Nucleus accumbens (tissue), 56 donors: ENCODE results near the gene BLOC1S1.

Experiments used
- DNase-seq, 56 donors: peaks; one replicate each; lab custom pipeline; 2025; lab: John Stamatoyannopoulos, UW

BLOC1S1 gene

DNA sequence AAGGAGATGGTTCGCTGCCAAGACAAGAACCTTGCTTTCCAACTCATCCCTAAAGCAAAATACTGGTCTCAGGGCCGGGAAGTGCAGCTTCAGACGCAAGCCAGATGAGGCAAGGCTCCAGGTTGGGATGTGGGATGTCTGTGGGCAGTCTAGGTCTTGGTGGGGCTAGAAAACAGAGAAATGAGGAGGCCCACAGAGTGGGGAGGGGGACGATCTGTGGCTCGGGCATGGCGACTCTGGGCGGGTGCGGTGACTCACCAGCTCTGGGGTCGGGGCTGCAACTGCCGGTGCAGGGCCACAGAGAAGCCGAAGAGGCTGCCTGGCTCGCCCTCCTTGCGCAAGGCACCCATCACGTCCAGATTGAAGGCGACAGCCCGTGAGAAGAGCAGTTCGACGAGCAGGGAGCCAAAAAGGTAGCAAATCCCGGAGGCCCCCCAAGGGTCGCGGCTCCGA, 8.6 kb upstream of the BLOC1S1 start:
- peak in 1 of 56 donors; percentile 29 for DNase-seq

- DNase-seq, result peak in 50 of 56 donors; percentile 19 to 79 (median 52)
Observed at GRCh38 chr12:55707841-55708694, 7.8 kb upstream of the BLOC1S1 start, which contains the start of gene ITGA7. Gene ITGA7 (minus strand): TSS chr12:55707904. CDS start chr12:55707682, 222 bp downstream.

DNA sequence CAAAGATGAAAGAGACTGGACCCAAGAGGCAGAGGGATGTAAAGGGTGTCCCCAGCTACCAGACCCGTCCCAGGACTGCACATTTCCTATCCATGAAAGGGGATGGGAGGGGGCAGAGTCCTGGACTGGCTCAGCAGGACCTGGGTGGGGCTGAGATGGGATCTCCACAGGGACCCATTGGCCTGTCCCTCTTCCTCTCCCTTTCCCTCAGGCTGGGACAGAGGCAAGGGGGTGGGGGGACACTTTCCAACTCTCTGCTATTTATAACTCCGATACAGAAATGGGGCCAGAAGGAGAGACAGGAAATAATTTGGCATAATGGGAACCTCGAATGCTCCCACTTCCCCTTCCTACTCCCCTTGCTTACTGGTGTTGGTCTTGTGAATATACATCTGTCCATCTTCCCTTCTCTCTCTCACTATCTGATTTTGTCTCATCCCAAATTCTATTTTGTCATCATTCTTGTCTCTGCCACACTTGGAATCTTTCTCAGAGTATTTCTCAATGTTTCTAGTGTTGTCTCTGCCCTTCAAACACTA, 7.1 kb upstream of the BLOC1S1 start:
- no peak for DNase-seq

DNA sequence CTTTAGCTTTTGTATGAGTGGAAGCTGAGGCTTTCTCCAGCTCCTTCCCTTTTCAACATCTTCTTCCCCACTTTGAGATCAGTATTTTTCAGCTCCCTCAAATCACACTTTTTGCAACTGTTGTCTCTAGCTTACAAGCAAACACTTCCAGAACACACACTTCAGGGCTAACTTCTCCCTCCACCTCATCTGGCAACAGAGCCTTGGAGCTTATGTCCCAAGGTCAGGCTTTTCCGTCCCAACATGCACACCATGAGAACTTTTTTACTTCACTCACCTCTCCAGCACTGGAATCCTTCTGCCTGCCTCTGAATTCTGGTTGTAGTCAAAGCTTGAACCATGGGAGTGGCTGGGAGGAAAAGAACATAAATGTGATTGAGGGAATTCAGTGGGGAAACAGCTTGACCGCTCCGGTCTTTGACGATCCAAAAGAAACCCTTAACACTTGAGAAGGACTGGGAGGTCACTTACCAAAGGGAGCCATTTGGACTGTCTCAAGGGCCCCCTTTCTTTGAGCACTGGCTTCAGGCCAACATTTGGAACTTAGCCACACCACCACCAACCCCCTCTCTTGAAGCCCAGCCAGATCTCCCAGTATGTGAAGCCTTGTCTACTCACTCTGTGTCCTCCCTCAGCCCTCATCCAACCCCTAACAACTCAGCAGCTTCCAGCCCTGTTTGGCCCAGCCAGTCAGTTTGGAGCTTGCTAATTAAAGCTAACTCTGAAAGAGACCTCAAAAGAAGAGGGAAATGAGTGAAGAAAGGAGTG, 3.9 kb upstream of the BLOC1S1 start:
- DNase-seq, result peak in 33 of 56 donors; percentile 8 to 72 (median 30)

- DNase-seq, result no peak
Observed at GRCh38 chr12:55712700-55713415, 3.0 kb upstream of the BLOC1S1 start.

DNA sequence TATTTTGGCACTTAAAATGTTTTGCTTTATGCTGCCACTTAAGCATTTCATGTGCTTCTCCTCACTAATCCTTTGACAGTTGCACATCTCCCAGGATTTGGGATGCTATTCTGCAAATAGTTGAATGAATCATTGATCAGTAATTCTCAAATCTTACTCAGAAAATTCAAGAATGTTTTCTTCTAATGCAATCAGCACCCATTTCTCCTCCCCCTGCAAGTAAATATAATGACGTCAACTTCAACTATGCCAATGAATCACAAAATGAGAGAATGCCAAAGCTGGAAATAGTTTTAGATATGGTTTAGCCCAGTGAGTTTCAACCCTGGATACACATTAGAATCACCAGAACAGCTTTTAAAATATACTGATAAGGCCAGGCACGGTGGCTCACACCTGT, 2.1 kb upstream of the BLOC1S1 start:
- DNase-seq, result no peak

GRCh38 chr12:55715169-55715764, 579 bp upstream of the BLOC1S1 start:
- no peak for DNase-seq

GRCh38 chr12:55716582-55716957, 724 bp downstream of the BLOC1S1 start:
- no peak for DNase-seq

DNA sequence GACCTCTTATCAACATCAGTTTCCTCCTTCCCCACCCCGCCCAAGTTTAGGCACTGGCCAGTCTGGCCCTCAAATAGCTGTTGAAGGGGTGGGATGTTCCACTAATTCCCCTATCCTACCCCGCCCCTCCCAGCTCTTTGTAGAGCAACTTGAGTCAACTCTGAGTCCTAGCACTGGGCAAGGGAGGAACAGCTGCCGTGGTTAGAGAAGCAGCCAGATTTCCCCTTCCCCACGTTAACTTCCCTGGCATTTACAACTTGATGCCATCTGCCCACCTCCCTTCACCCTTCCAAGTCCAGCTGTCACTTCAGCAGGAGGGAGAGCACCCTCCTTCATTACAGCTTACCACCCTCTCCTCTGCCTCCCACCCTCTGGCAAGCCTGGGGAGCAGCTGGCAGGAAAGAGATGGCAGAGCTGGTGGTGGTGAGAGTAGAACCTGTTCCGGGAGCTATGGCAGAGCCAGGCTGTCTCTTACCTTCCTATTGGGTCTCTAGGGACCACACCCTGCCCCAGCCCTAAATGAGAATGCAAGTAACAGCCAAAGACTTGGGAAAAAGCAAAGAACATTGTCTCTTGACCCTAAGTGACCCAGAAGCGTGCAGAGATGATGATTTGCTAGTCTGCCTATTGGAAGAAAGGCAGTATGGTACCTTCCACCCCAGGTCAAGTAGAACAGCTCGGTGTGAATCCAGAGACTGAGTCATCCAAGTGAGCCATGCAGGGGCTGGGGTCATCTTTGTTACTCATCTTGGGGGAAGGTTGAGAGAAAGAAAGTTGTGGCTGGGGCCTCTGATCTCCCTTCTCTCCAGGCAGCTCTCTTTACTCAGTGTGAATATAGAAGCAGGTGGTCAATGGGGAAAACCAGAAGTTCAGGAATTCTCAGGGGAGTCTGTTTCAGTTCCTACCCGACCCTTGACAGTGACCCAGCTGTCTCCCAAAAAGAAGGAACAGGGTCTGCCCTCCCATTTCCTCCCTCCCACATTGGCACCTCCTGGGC, 1.5 kb downstream of the BLOC1S1 start:
- DNase-seq, result no peak

- DNase-seq, result no peak
Observed at GRCh38 chr12:55718015-55718414, 2.2 kb downstream of the BLOC1S1 start.

DNA sequence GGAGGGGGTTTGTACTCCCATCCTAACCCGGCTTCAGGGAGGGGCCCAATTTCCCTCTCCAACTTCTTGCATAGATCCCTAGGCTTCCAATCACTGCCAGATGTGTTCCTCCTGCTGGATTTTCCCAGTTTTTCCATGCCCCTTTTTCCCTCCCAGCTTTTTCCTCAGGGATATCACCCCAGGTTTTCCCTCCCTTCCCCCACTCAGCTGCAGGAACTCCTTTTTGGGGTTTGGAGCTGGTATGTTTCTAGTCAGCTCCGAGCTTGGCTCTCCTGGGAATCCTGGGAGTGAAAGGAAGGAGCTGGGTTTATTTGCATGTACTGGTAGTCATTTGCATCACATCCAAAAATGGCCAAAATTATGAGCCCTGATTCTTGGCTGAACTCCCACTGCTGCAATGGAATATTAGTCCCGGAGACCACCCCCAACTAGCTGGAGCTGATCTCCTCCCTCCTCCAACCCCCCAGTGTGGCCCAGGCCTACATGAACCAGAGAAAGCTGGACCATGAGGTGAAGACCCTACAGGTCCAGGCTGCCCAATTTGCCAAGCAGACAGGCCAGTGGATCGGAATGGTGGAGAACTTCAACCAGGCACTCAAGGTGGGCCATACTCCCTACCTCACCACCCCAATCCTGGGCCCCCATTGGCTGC, 2.9 kb downstream of the BLOC1S1 start:
- DNase-seq, result no peak

DNA sequence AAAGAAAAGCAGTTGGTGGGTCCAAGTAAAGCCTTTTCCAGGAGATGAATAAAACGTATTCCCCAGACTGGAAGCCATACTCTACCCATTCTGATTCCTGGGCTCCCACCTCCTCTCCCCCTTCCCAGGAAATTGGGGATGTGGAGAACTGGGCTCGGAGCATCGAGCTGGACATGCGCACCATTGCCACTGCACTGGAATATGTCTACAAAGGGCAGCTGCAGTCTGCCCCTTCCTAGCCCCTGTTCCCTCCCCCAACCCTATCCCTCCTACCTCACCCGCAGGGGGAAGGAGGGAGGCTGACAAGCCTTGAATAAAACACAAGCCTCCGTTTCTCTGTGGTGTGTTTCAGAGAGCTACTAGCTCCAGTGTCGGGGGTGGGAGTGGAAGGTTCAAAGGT, 3.5 kb downstream of the BLOC1S1 start:
- DNase-seq, result no peak

GRCh38 chr12:55720071-55720564, 4.3 kb downstream of the BLOC1S1 start, which contains the start of gene RDH5:
Gene RDH5 (plus strand): TSS chr12:55720393. CDS start chr12:55721185, 792 bp downstream.
- DNase-seq, result peak in 11 of 56 donors; percentile 11 to 39 (median 23)

DNA sequence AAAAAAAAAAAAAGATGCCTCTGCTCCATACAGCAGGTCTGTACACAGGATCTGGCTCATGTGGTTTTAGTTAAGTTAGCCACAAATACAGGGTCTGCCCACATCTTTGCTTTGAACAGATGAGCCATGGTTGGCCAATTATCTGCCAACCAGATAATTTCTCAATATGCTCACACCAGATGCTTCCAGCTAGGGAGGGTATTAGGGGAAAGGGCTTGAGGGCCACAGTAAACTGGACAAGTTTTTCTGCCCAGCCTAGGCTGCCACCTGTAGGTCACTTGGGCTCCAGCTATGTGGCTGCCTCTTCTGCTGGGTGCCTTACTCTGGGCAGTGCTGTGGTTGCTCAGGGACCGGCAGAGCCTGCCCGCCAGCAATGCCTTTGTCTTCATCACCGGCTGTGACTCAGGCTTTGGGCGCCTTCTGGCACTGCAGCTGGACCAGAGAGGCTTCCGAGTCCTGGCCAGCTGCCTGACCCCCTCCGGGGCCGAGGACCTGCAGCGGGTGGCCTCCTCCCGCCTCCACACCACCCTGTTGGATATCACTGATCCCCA, 5.1 kb downstream of the BLOC1S1 start:
- DNase-seq, result peak in 44 of 56 donors; percentile 13 to 92 (median 52)

- peak in 1 of 56 donors; percentile 46 for DNase-seq
Observed at GRCh38 chr12:55721601-55722213, 5.9 kb downstream of the BLOC1S1 start.

DNA sequence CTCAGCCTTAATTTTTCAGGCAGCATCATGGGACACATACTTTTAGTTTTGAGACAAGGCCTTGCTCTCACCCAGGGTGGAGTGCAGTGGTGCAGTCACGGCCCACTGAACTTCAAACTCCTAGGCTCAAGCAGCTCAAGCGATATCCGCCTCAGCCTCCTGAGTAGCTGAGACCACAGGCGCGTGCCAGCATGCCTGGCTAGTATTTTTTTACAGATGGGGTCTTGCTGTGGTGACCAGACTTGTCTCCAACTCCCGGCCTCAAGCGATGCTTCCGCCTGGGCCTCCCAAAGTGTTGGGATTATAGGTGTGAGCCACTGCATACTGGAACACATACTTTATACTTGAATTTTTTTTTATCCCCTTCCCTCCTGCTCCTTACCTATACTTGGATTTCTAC, 7.1 kb downstream of the BLOC1S1 start:
- DNase-seq, result no peak

GRCh38 chr12:55723516-55724225, 7.8 kb downstream of the BLOC1S1 start:
- no peak for DNase-seq
